Trophoblast cell (in vitro differentiated cells and primary cell): ENCODE results near the gene FAM53A.

ENCODE experiments used
- DNase-seq, 2 donors: peaks; one replicate each; pipeline ENCODE4 v3.0.0-alpha.2; 2016
- H2AFZ ChIP-seq: 2 replicates; pipeline ENCODE4 v1.6.1; 2013; ENCODE audit warnings: low read length, moderate library complexity, mild to moderate bottlenecking; ENCODE audit not compliant: insufficient read depth, poor library complexity
- H2AK5ac ChIP-seq: 2 replicates; pipeline ENCODE4 v1.6.1; 2013; ENCODE audit warnings: mild to moderate bottlenecking, low read length
- H2BK120ac ChIP-seq: 2 replicates; pipeline ENCODE4 v1.6.1; 2013; ENCODE audit warnings: low read length, mild to moderate bottlenecking, moderate library complexity; ENCODE audit not compliant: insufficient read depth, poor library complexity
- H2BK12ac ChIP-seq: 2 replicates; pipeline ENCODE4 v1.6.1; 2013; ENCODE audit warnings: mild to moderate bottlenecking, low read length, moderate library complexity
- H2BK5ac ChIP-seq: 2 replicates; pipeline ENCODE4 v1.6.1; 2013; ENCODE audit warnings: low read length, low read depth, moderate library complexity, mild to moderate bottlenecking; ENCODE audit not compliant: poor library complexity
- H3K14ac ChIP-seq: 2 replicates; pipeline ENCODE4 v1.6.1; 2013; ENCODE audit warnings: mild to moderate bottlenecking, low read length
- H3K18ac ChIP-seq: 2 replicates; pipeline ENCODE4 v1.6.1; 2013; ENCODE audit warnings: mild to moderate bottlenecking, low read length
- H3K23ac ChIP-seq: 2 replicates; pipeline ENCODE4 v1.6.1; 2013; ENCODE audit warnings: low read length
- H3K27ac ChIP-seq: 2 replicates; pipeline ENCODE4 v1.5.1; 2013; ENCODE audit warnings: low read depth, mild to moderate bottlenecking, inconsistent platforms, low read length, moderate library complexity
- H3K27me3 ChIP-seq: 2 replicates; pipeline ENCODE4 v1.6.1; 2013; ENCODE audit warnings: inconsistent platforms, mild to moderate bottlenecking, low read length, moderate library complexity; ENCODE audit not compliant: insufficient read depth
- H3K36me3 ChIP-seq, 2 experiments: 1 replicate in 1 of 2; 2 replicates in 1 of 2; pipeline ENCODE4 v1.6.1; 2013; ENCODE audit warnings: low read length in 2 of 2, mild to moderate bottlenecking in 2 of 2, moderate library complexity in 1 of 2; ENCODE audit not compliant: insufficient read depth in 2 of 2, control insufficient read depth in 1 of 2
- H3K4ac ChIP-seq: 2 replicates; pipeline ENCODE4 v1.6.1; 2013; ENCODE audit warnings: low read depth, mild to moderate bottlenecking, low read length, moderate library complexity
- H3K4me1 ChIP-seq, 2 experiments: 1 replicate in 1 of 2; 2 replicates in 1 of 2; pipeline ENCODE4 v1.6.1; 2013; ENCODE audit warnings: low read length in 2 of 2, mild to moderate bottlenecking in 2 of 2, moderate library complexity in 1 of 2; ENCODE audit not compliant: insufficient read depth in 2 of 2, control insufficient read depth in 1 of 2
- H3K4me2 ChIP-seq: 2 replicates; pipeline ENCODE4 v1.6.1; 2013; ENCODE audit warnings: inconsistent platforms, mild to moderate bottlenecking, low read length, moderate library complexity
- H3K4me3 ChIP-seq: 2 replicates; pipeline ENCODE4 v1.5.1; 2013; ENCODE audit warnings: mild to moderate bottlenecking, low read depth, low read length, inconsistent platforms
- H3K79me1 ChIP-seq: one replicate; pipeline ENCODE4 v1.6.1; 2013; ENCODE audit warnings: low read length
- H3K79me2 ChIP-seq: 2 replicates; pipeline ENCODE4 v1.6.1; 2013; ENCODE audit warnings: low read length, mild to moderate bottlenecking; ENCODE audit not compliant: control insufficient read depth, insufficient read depth, poor library complexity
- H3K9ac ChIP-seq: 2 replicates; pipeline ENCODE4 v1.6.1; 2013; ENCODE audit warnings: mild to moderate bottlenecking, low read length
- H3K9me3 ChIP-seq: 2 replicates; pipeline ENCODE4 v1.6.1; 2013; ENCODE audit warnings: low read depth, mild to moderate bottlenecking, control low read depth, inconsistent platforms, low read length; ENCODE audit not compliant: insufficient read depth
- H4K12ac ChIP-seq: 2 replicates; pipeline ENCODE4 v1.6.1; 2013; ENCODE audit warnings: low read depth, mild to moderate bottlenecking, low read length, moderate library complexity
- H4K8ac ChIP-seq: 2 replicates; pipeline ENCODE4 v1.6.1; 2013; ENCODE audit warnings: low read depth, mild to moderate bottlenecking, low read length, moderate library complexity
- H4K91ac ChIP-seq: one replicate; pipeline ENCODE4 v1.6.1; 2013; ENCODE audit warnings: low read depth, mild to moderate bottlenecking, low read length, moderate library complexity
- WGBS: extraction: QIAGEN DNeasy Blood & Tissue Kit; methylation state at CpG from one replicate; pipeline ENCODE4 v1.1.7; 2013; ENCODE audit warnings: missing lambda C conversion rate; ENCODE audit not compliant: insufficient read length, insufficient coverage; ENCODE audit errors: extremely low coverage; 5-methylcytosine and 5-hydroxymethylcytosine counted together

FAM53A gene

GRCh38 chr4:1711055-1711570 lies 27.0 kb upstream of the FAM53A start:
- peak overlapping the region; percentile 96 for H3K9ac ChIP-seq
- H3K4me2 ChIP-seq: peak overlapping the region; percentile 93
- H3K14ac ChIP-seq: peak overlapping the region; percentile 82
- H3K27me3 ChIP-seq: no peaks in the 10 kb centered on the region
- H3K4ac ChIP-seq: peak overlapping the region; percentile 82
- H3K36me3 ChIP-seq: peaks cover 12 to 19% of the 10 kb centered on the region in 2 experiments
- peaks cover 19% of the 10 kb centered on the region for H3K79me2 ChIP-seq
- peak overlapping the region; percentile 11 for H2AFZ ChIP-seq
- peak overlapping the region; percentile 99 for H3K4me3 ChIP-seq
- no peaks in the 10 kb centered on the region for H3K9me3 ChIP-seq
- H3K23ac ChIP-seq: peak overlapping the region; percentile 28
- peak overlapping the region; percentile 43 for H4K8ac ChIP-seq
- peak overlapping the region; percentile 51 for H3K18ac ChIP-seq
- H4K12ac ChIP-seq: no peak overlapping the region
- WGBS: no CpG with 5 or more reads among the region's 22 CpGs
- peak overlapping the region; percentile 34 for H2BK5ac ChIP-seq
- H3K4me1 ChIP-seq: peaks cover 12 to 20% of the 10 kb centered on the region in 2 experiments
- peaks cover 16% of the 10 kb centered on the region for H3K79me1 ChIP-seq
- no peak overlapping the region for H2BK12ac ChIP-seq
- peak overlapping the region; percentile 99 for H3K27ac ChIP-seq
- H4K91ac ChIP-seq: peak overlapping the region; percentile 72
- no peak for DNase-seq
- H2BK120ac ChIP-seq: no peak overlapping the region
- peak overlapping the region; percentile 59 for H2AK5ac ChIP-seq

DNA sequence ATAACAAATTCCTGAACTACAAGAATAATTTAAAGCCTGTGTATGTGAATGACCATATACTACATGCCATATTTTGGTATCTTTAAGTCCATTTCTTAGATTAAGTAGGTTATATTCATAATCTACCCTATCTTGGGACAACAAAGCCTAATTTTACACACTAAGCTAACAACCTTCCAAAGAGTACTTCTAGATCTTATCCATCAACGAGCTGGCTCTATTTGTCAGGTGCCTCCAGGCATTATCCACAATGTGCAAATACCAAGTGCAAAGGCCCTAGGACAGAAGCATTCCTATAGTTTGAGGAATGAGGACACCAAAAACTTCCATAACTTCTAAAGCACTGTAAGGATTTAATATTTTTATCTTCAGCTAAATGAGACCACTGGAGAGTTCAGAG lies 24.5 kb upstream of the FAM53A start:
- WGBS: no CpG with 5 or more reads among the region's 1 CpG
- no peak overlapping the region for H3K14ac ChIP-seq
- peaks cover 21 to 26% of the 10 kb centered on the region in 2 experiments for H3K36me3 ChIP-seq
- no peak overlapping the region for H4K8ac ChIP-seq
- no peak overlapping the region for H3K27ac ChIP-seq
- no peaks in the 10 kb centered on the region for H3K9me3 ChIP-seq
- no peak overlapping the region for H3K18ac ChIP-seq
- H3K4me3 ChIP-seq: no peak overlapping the region
- no peak overlapping the region for H2BK120ac ChIP-seq
- peaks cover 12 to 20% of the 10 kb centered on the region in 2 experiments for H3K4me1 ChIP-seq
- no peaks in the 10 kb centered on the region for H3K27me3 ChIP-seq
- DNase-seq: peak; percentile 74 to 94
- no peak overlapping the region for H3K4me2 ChIP-seq
- H2BK5ac ChIP-seq: no peak overlapping the region
- H3K4ac ChIP-seq: no peak overlapping the region
- H3K79me2 ChIP-seq: peaks cover 21% of the 10 kb centered on the region
- no peak overlapping the region for H3K23ac ChIP-seq
- no peak overlapping the region for H4K12ac ChIP-seq
- no peak overlapping the region for H2AFZ ChIP-seq
- peaks cover 16% of the 10 kb centered on the region for H3K79me1 ChIP-seq
- no peak overlapping the region for H2AK5ac ChIP-seq
- no peak overlapping the region for H2BK12ac ChIP-seq
- H4K91ac ChIP-seq: no peak overlapping the region
- no peak overlapping the region for H3K9ac ChIP-seq

GRCh38 chr4:1706358-1706757 lies 22.2 kb upstream of the FAM53A start:
- Histone ChIP-seq H3K4me3 (no peak overlapping the region), H4K91ac (no peak overlapping the region), H3K9me3 (no peaks in the 10 kb centered on the region), H2BK5ac (no peak overlapping the region), H3K27ac (no peak overlapping the region), H3K9ac (no peak overlapping the region), H3K14ac (no peak overlapping the region), H4K8ac (no peak overlapping the region), H3K23ac (no peak overlapping the region), H3K79me2 (peaks cover 7% of the 10 kb centered on the region), H3K18ac (no peak overlapping the region), H3K27me3 (no peaks in the 10 kb centered on the region), H3K36me3 (peaks cover 23 to 37% of the 10 kb centered on the region in 2 experiments), H2BK120ac (no peak overlapping the region), H2AFZ (no peak overlapping the region), H3K79me1 (peaks cover under 1% of the 10 kb centered on the region), H3K4me2 (no peak overlapping the region), H2AK5ac (no peak overlapping the region), H3K4ac (peak overlapping the region; percentile 15), H2BK12ac (no peak overlapping the region), H4K12ac (no peak overlapping the region), H3K4me1 (peaks cover 8 to 15% of the 10 kb centered on the region in 2 experiments)
- no peak for DNase-seq
- WGBS: no CpG with 5 or more reads among the region's 6 CpGs

DNA sequence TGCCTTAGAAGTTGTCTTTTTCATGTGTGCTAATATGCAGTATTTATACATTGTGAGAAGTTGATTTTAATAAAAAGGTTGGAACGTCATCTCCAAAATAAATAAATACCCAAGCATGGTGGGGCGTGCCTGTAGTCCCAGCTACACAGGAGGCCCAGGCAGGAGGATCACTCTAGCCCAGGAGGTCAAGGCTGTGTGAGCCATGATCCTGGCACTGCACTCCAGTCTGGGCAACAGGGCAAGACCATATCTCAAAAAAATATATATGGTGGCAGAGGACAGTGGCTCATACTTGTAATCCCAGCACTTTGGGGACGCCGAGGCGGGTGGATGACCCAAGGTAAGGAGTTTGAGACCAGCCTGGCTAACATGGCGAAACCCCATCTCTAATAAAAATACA lies 21.6 kb upstream of the FAM53A start:
- H4K8ac ChIP-seq: no peak overlapping the region
- H3K27ac ChIP-seq: no peak overlapping the region
- H3K14ac ChIP-seq: no peak overlapping the region
- no peak overlapping the region for H3K4me2 ChIP-seq
- H3K36me3 ChIP-seq: peaks cover 26 to 39% of the 10 kb centered on the region in 2 experiments
- no peak overlapping the region for H3K4me3 ChIP-seq
- DNase-seq: no peak
- no peaks in the 10 kb centered on the region for H3K27me3 ChIP-seq
- no CpG with 5 or more reads among the region's 6 CpGs for WGBS
- H4K12ac ChIP-seq: no peak overlapping the region
- peaks cover 3% of the 10 kb centered on the region for H3K79me2 ChIP-seq
- H2AFZ ChIP-seq: no peak overlapping the region
- no peak overlapping the region for H2BK5ac ChIP-seq
- no peak overlapping the region for H3K23ac ChIP-seq
- no peaks in the 10 kb centered on the region for H3K79me1 ChIP-seq
- peaks cover 6 to 10% of the 10 kb centered on the region in 2 experiments for H3K4me1 ChIP-seq
- H2AK5ac ChIP-seq: no peak overlapping the region
- H3K18ac ChIP-seq: no peak overlapping the region
- H2BK12ac ChIP-seq: no peak overlapping the region
- no peak overlapping the region for H2BK120ac ChIP-seq
- no peak overlapping the region for H3K9ac ChIP-seq
- no peak overlapping the region for H4K91ac ChIP-seq
- H3K9me3 ChIP-seq: no peaks in the 10 kb centered on the region
- H3K4ac ChIP-seq: peak overlapping the region; percentile 65
